K562 (cell line): ENCODE measurements around the gene YOD1. TPM values are rescaled to one million over a fixed set of nuclear protein-coding genes. Genes with fewer than 3 reads are reported as not detected.

Experiments used
- ATAC-seq: fragments of 200-7000 bp; cut with Tn5 transposase; 3 replicates; pipeline ENCODE4 v1.9.1; 2020; ENCODE audit warnings: moderate library complexity
- BruUV-seq: library from RNA; stranded (reverse); fragments of 400-500 nt; replicated peaks from 2 replicates; lab custom pipeline; 2021; lab: Mats Ljungman, UMichigan
- CTCF ChIA-PET: fragments of 300-600 bp; formaldehyde crosslinking; extraction: SDS; loops from one replicate; lab custom pipeline; 2021; ENCODE audit warnings: low intra/inter-chr PET ratio; lab: Yijun Ruan, JAX
- POLR2A ChIA-PET: fragments of 300-600, 350-650 bp; sonication (Branson Sonifier 250); formaldehyde crosslinking; extraction: SDS; loops from one replicate; lab custom pipeline; 2021; ENCODE audit warnings: antibody characterized with exemption, inconsistent platforms; lab: Yijun Ruan, JAX
- DNase-seq, 4 experiments: peaks; one replicate each; pipeline versions ENCODE4 v3.0.0 to v3.0.0-alpha.2; 2011 to 2018; ENCODE audit warnings: low spot score in 3 of 4, mixed read lengths in 3 of 4; ENCODE audit errors: extremely low read depth in 1 of 4
- FAIRE-seq: peaks from 2 replicates; lab custom pipeline; 2011; peaks lifted over from hg19 to GRCh38; lab: Jason Lieb, UNC
- H2AFZ ChIP-seq: 2 replicates; pipeline ENCODE4 v1.6.0; 2011; ENCODE audit warnings: low read depth, low read length, control low read depth, inconsistent platforms
- H3K27ac ChIP-seq: fragments of 200-600 bp; 3 replicates; pipeline ENCODE4 v1.8.0; 2011; ENCODE audit warnings: low read depth, mild to moderate bottlenecking, control low read depth, inconsistent platforms, low read length, moderate library complexity, mixed read lengths; ENCODE audit errors: extremely low read depth
- H3K27me3 ChIP-seq, 2 experiments: fragments of 300-600 bp in 1 of 2; 2 replicates in 1 of 2; 3 replicates in 1 of 2; pipeline versions ENCODE4 v1.6.0 to v1.8.0; 2011; ENCODE audit warnings: inconsistent platforms in 2 of 2, low read length in 2 of 2, mild to moderate bottlenecking in 1 of 2, mixed read lengths in 1 of 2, moderate library complexity in 1 of 2; ENCODE audit not compliant: control insufficient read depth in 2 of 2, insufficient read depth in 2 of 2
- H3K36me3 ChIP-seq: fragments of 300-600 bp; 3 replicates; pipeline ENCODE4 v1.8.0; 2011; ENCODE audit warnings: mild to moderate bottlenecking, low read length, inconsistent platforms; ENCODE audit not compliant: control insufficient read depth, insufficient read depth
- H3K4me1 ChIP-seq, 2 experiments: fragments of 200-600 bp in 1 of 2; replicated peaks in 1 of 2; 2 replicates in 1 of 2; 3 replicates in 1 of 2; pipeline versions ENCODE4 v1.5.1 to v1.8.0; 2011; ENCODE audit warnings: inconsistent platforms in 2 of 2, low read length in 2 of 2, mild to moderate bottlenecking in 1 of 2, mixed read lengths in 1 of 2, moderate library complexity in 1 of 2; ENCODE audit not compliant: control insufficient read depth in 2 of 2, insufficient read depth in 2 of 2
- H3K4me2 ChIP-seq: 2 replicates; pipeline ENCODE4 v1.6.1; 2011; ENCODE audit warnings: low read length, control low read depth, inconsistent platforms, mixed read lengths; ENCODE audit not compliant: insufficient read depth
- H3K4me3 ChIP-seq: fragments of 200-600 bp; sonication (generic), shearing (Covaris generic); 2 replicates; pipeline ENCODE4 v1.5.1; 2016; ENCODE audit warnings: control low read depth, inconsistent platforms
- H3K79me2 ChIP-seq: fragments of 200-600 bp; 3 replicates; pipeline ENCODE4 v1.8.0; 2011; ENCODE audit warnings: low read length, inconsistent platforms; ENCODE audit not compliant: control insufficient read depth, insufficient read depth
- H3K9ac ChIP-seq, 2 experiments: 2 replicates each; pipeline versions ENCODE4 v1.6.0 to v1.6.1; 2011; ENCODE audit warnings: low read depth in 2 of 2, low read length in 2 of 2, control low read depth in 1 of 2, inconsistent platforms in 1 of 2, mild to moderate bottlenecking in 1 of 2, mixed read lengths in 1 of 2; ENCODE audit not compliant: insufficient read depth in 1 of 2
- H3K9me1 ChIP-seq: one replicate; pipeline ENCODE4 v1.6.0; 2011; ENCODE audit warnings: inconsistent platforms, mild to moderate bottlenecking, low read length, moderate library complexity; ENCODE audit not compliant: control insufficient read depth, insufficient read depth
- H3K9me3 ChIP-seq: replicated peaks from 2 replicates; pipeline ENCODE4 v1.5.1; 2011; ENCODE audit warnings: low read depth, low read length, inconsistent platforms; ENCODE audit not compliant: control insufficient read depth, insufficient read depth
- H4K20me1 ChIP-seq: replicated peaks from 2 replicates; pipeline ENCODE4 v1.6.1; 2011; ENCODE audit warnings: low read length, inconsistent platforms, mixed read lengths; ENCODE audit not compliant: control insufficient read depth, insufficient read depth
- CHD1 ChIP-seq: fragments of 200-600 bp; sonication (generic); IDR thresholded peaks from one replicate; pipeline ENCODE4 v1.6.1; 2012; ENCODE audit warnings: mild to moderate bottlenecking, moderate library complexity, low read length, inconsistent platforms
- DDX20 ChIP-seq: fragments of 450-650 bp; IDR thresholded peaks from 2 replicates; pipeline ENCODE4 v1.6.1; 2016; ENCODE audit warnings: missing genetic modification characterization, low read depth, mild to moderate bottlenecking, missing compliant biosample characterization, moderate library complexity
- EHMT2 ChIP-seq: fragments of 450-650 bp; IDR thresholded peaks from 2 replicates; pipeline ENCODE4 v1.6.1; 2018; ENCODE audit warnings: antibody characterized with exemption
- ELK3 ChIP-seq: fragments of 450-650 bp; formaldehyde crosslinking; IDR thresholded peaks from 2 replicates; pipeline ENCODE4 v1.4.0; 2020; ENCODE audit warnings: mild to moderate bottlenecking
- FOXA3 ChIP-seq, 2 experiments: fragments of 450-650 bp in 1 of 2; sonication (generic) in 1 of 2; formaldehyde crosslinking; IDR thresholded peaks in 1 of 2; conservative IDR thresholded peaks in 1 of 2; 2 replicates each; pipeline versions ENCODE4 v1.4.0 to v1.8.0; 2020 to 2022; ENCODE audit warnings: mild to moderate bottlenecking in 2 of 2, missing genetic modification reagents in 1 of 2
- NFRKB ChIP-seq: fragments of 450-650 bp; IDR thresholded peaks from 2 replicates; pipeline ENCODE4 v1.6.1; 2016; ENCODE audit warnings: low read depth
- ZC3H8 ChIP-seq: fragments of 450-650 bp; IDR thresholded peaks from 2 replicates; pipeline ENCODE4 v1.6.1; 2017
- ZNF395 ChIP-seq: fragments of 200-800 bp; sonication (Bioruptor generic); IDR thresholded peaks from 2 replicates; pipeline ENCODE4 v1.6.1; 2017; ENCODE audit warnings: missing genetic modification characterization, missing compliant biosample characterization
- ZNF398 ChIP-seq: fragments of 250-450 bp; sonication (Bioruptor Pico); IDR thresholded peaks from 2 replicates; pipeline ENCODE4 v1.8.0; 2021; ENCODE audit warnings: moderate library complexity, mild to moderate bottlenecking, inconsistent platforms
- ZNF699 ChIP-seq: fragments of 250-450 bp; sonication (Bioruptor Pico); IDR thresholded peaks from 2 replicates; pipeline ENCODE4 v1.8.0; 2021; ENCODE audit warnings: mild to moderate bottlenecking, moderate library complexity; ENCODE audit not compliant: insufficient replicate concordance
- WGBS: fragments of 100-300 bp; shearing (Covaris generic); methylation state at CpG from one replicate; pipeline ENCODE4 v1.1.6; 2016; ENCODE audit warnings: low coverage, mixed read lengths; ENCODE audit not compliant: insufficient coverage; ENCODE audit errors: missing lambda C conversion rate; 5-methylcytosine and 5-hydroxymethylcytosine counted together
- in situ Hi-C: fragments of 300-500 bp; cut with MboI; formaldehyde crosslinking; loops from 4 replicates; pipeline ENCODE4 v1.15.0; 2018; ENCODE audit warnings: inconsistent platforms, mixed read lengths
- intact Hi-C: fragments of 100-400 bp; cut with micrococcal nuclease; formaldehyde crosslinking; loops from 2 replicates; pipeline ENCODE4 v1.14.2; 2022
- polyA plus RNA-seq, 8 experiments: library from polyadenylated mRNA; depleted of rRNA in 4 of 8; stranded (reverse) in 5 of 8; unstranded in 3 of 8; fragments of >200 nt; fragmentation: Nextera tagmentation in 2 of 8; fragmentation: Illumina TruSeq in 1 of 8; extraction: Ambion mirVana in 2 of 8; extraction: Trizol in 1 of 8; gene quantifications; 2 replicates each; pipeline versions ENCODE4 v1.2.1 to v1.2.3, GENCODE V29; 2011 to 2014; ENCODE audit warnings: inconsistent platforms in 1 of 8, missing spikeins in 1 of 8
- total RNA-seq, 7 experiments: library from RNA; depleted of rRNA in 6 of 7; stranded (reverse); fragments of >200 nt in 6 of 7; fragmentation: Illumina TruSeq in 2 of 7; extraction: Trizol in 2 of 7; gene quantifications; 2 replicates each; pipeline versions ENCODE4 v1.2.1 to v1.2.3, GENCODE V29; 2011 to 2021; ENCODE audit warnings: low replicate concordance in 1 of 7
- TF ChIP-seq, protein P1 (sequence below): fragments of 450-650 bp; formaldehyde crosslinking; IDR thresholded peaks from 2 replicates; pipeline ENCODE4 v1.4.0; 2022; ENCODE audit warnings: missing genetic modification characterization

The YOD1 gene
- total and polyA plus RNA-seq, 9 of the 15 experiments (the other 6 are each of a cell fraction or from before 2014, with no cell fraction given): 18.2 to 78.1 (median 46.9) TPM

DNA sequence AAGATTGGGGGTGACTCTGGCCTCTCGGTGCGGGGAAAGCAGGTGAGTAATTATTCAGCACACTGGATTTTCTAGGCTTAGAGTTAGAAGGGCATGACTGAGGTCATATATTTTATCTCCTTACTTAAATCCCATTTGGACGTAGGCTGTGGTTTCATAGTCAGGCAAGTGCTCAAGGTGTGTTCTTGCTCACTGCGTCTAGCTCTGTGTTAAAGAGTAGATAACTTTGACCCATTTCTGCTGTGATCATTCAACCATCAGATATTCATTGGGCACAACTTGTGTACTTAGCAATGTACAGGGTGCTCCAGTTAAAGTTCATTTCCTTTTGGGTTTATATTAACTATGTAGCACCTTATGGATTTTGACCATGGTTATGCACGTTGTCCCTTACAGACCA lies 16.7 kb upstream of the YOD1 start (continued):
- TF ChIP-seq DDX20 (tag): no peak

GRCh38 chr1:207067185-207067584 lies 16.2 kb upstream of the YOD1 start:
- Histone ChIP-seq H2AFZ (no peak overlapping the region), H3K27ac (no peak overlapping the region), H4K20me1 (no peaks in the 10 kb centered on the region), H3K4me2 (no peak overlapping the region), H3K9me3 (no peaks in the 10 kb centered on the region), H3K4me1 (no peaks in the 10 kb centered on the region), H3K4me3 (no peak overlapping the region), H3K9ac (no peak overlapping the region), H3K9me1 (no peaks in the 10 kb centered on the region), H3K36me3 (peaks cover 83% of the 10 kb centered on the region), H3K79me2 (no peaks in the 10 kb centered on the region), H3K27me3 (no peaks in the 10 kb centered on the region)
- BruUV-seq: no TSS peak
- 10% methylated on average over 3 of the region's 3 CpGs for WGBS
- ATAC-seq (no peak), FAIRE-seq (no peak), DNase-seq (no peak)
- ChIA-PET POLR2A (interaction anchor here (0.6 to 0.8 kb wide), 2 partner anchors 27 to 408 kb away, joined by 3 read pairs; no protein-coding TSS in a partner anchor), CTCF (no interaction called here)
- TF ChIP-seq, protein P1, sequence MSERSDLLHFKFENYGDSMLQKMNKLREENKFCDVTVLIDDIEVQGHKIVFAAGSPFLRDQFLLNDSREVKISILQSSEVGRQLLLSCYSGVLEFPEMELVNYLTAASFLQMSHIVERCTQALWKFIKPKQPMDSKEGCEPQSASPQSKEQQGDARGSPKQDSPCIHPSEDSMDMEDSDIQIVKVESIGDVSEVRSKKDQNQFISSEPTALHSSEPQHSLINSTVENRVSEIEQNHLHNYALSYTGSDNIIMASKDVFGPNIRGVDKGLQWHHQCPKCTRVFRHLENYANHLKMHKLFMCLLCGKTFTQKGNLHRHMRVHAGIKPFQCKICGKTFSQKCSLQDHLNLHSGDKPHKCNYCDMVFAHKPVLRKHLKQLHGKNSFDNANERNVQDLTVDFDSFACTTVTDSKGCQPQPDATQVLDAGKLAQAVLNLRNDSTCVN (CRISPR knock-in tag): no peak
- no peak for TF ChIP-seq ZNF699
- TF ChIP-seq NFRKB: no peak
- TF ChIP-seq ELK3 (CRISPR knock-in tag): no peak
- no peak for TF ChIP-seq FOXA3 (CRISPR knock-in tag; conservative IDR thresholded peaks at IDR 0.05 in 1 of 2, IDR thresholded peaks at IDR 0.05 in 1 of 2)
- TF ChIP-seq CHD1: no peak
- TF ChIP-seq ZNF395 (CRISPR knock-in tag): no peak
- no peak for TF ChIP-seq EHMT2
- TF ChIP-seq ZC3H8: no peak
- TF ChIP-seq ZNF398 (CRISPR knock-in tag): no peak
- intact Hi-C loops: no loop called here
- in situ Hi-C loops: no loop called here
